Keratinocyte (primary cell): ENCODE results near the gene DMXL2.

Source experiments
- CTCF ChIP-seq, 3 experiments: IDR thresholded peaks in 1 of 3; conservative IDR thresholded peaks in 1 of 3; optimal IDR thresholded peaks in 1 of 3; 2 replicates in 2 of 3; 3 replicates in 1 of 3; pipeline versions ENCODE3 to v1.5.1; 2011; ENCODE audit warnings: low read length in 3 of 3, mild to moderate bottlenecking in 3 of 3, moderate library complexity in 2 of 3, control low read depth in 1 of 3, inconsistent platforms in 1 of 3; ENCODE audit not compliant: insufficient read depth in 2 of 3; ENCODE audit errors: extremely low read depth in 1 of 3
- EZH2 ChIP-seq: IDR thresholded peaks from one replicate; pipeline ENCODE4 v1.6.1; 2012; ENCODE audit warnings: inconsistent platforms, mild to moderate bottlenecking, low read length, moderate library complexity

GRCh38 chr15:51460796-51461195 lies 161.8 kb downstream of the DMXL2 start:
- no peak for TF ChIP-seq CTCF (optimal IDR thresholded peaks at IDR 0.05 in 1 of 3, IDR thresholded peaks at IDR 0.05 in 1 of 3, conservative IDR thresholded peaks at IDR 0.05 in 1 of 3; ENCODE audit: extremely low read depth in 1 of 3, insufficient read depth in 2 of 3, low read length in 3 of 3)
- no peak for TF ChIP-seq EZH2
